Right lobe of liver (tissue), 6 donors: Measurements from ENCODE around the gene STBD1. TPM values are rescaled to one million over a fixed set of nuclear protein-coding genes. Genes with fewer than 3 reads are reported as not detected.

ENCODE experiments used
- ATAC-seq, 4 donors: fragments of 200-7000 bp; cut with Tn5 transposase; one replicate each; pipeline ENCODE4 v1.9.1; 2020; ENCODE audit warnings: mild to moderate bottlenecking in 4 of 4, moderate library complexity in 4 of 4
- DNase-seq, 3 donors: peaks; one replicate each; pipeline ENCODE4 v3.0.0-alpha.2; 2020
- H3K27ac ChIP-seq, 3 donors: fragments of 200-600 bp; one replicate each; pipeline ENCODE4 v1.8.0; 2022
- H3K27me3 ChIP-seq, 2 donors: fragments of 200-600 bp; one replicate each; pipeline ENCODE4 v1.8.0; 2022
- H3K36me3 ChIP-seq, 4 donors: fragments of 200-600 bp; sonication (generic) in 1 of 4; one replicate each; pipeline versions ENCODE4 v1.5.1 to v1.8.0; 2017 to 2022; ENCODE audit warnings: control low read depth in 1 of 4
- H3K4me1 ChIP-seq, 4 donors: fragments of 200-600 bp; sonication (generic) in 1 of 4; one replicate each; pipeline versions ENCODE4 v1.5.1 to v1.8.0; 2017 to 2022; ENCODE audit warnings: control low read depth in 1 of 4
- H3K4me3 ChIP-seq, 3 donors: fragments of 200-600 bp; one replicate each; pipeline ENCODE4 v1.8.0; 2022
- H3K9me3 ChIP-seq, 4 donors: fragments of 200-600 bp; sonication (generic) in 1 of 4; one replicate each; pipeline versions ENCODE4 v1.5.1 to v1.8.0; 2017 to 2022; ENCODE audit warnings: control low read depth in 1 of 4
- CTCF ChIP-seq, 4 donors: fragments of 200-600 bp in 3 of 4; fragments of 450-650 bp in 1 of 4; IDR thresholded peaks; one replicate each; pipeline versions ENCODE4 v1.5.1 to v1.8.0; 2016 to 2022; ENCODE audit warnings: antibody characterized with exemption in 4 of 4, mild to moderate bottlenecking in 2 of 4
- POLR2A ChIP-seq: fragments of 450-650 bp; IDR thresholded peaks from one replicate; pipeline ENCODE4 v1.6.1; 2017; ENCODE audit warnings: antibody characterized with exemption, mild to moderate bottlenecking
- WGBS: methylation state at CpG from one replicate; pipeline ENCODE4 v1.1.6; 2018; ENCODE audit warnings: low coverage, low lambda C conversion rate; ENCODE audit not compliant: insufficient coverage; ENCODE audit errors: missing lambda C conversion rate; 5-methylcytosine and 5-hydroxymethylcytosine counted together
- intact Hi-C, 2 donors: fragments of 100-400 bp; cut with DNase I; formaldehyde crosslinking; loops; one replicate each; pipeline versions ENCODE4 v1.11.2 to v1.14.1; 2022
- total RNA-seq, 6 experiments: library from RNA; depleted of rRNA in 2 of 6; stranded (reverse); fragments of >200 nt in 2 of 6; fragmentation: NEBNext Ultra II Directional in 3 of 6; extraction: Animal tissue kit (Norgen Biotek cat#: 25700) in 3 of 6; gene quantifications; one replicate each; pipeline versions ENCODE4 v1.1.0 to v1.2.4, GENCODE V29; 2016 to 2023
- donor health status: DM: no; HTN: yes; CAD: no.
- donor health status: DM: no; HTN: no; CAD: no.
- donor health status: DM: no; HTN: no; CAD: no.
- donor health status: DM: no; HTN: yes; CAD: no.
- donor health status: DM: no; HTN: yes; CAD: no.

Gene STBD1
- total RNA-seq, 6 experiments from 2014 or later = 16.3 to 53.5 (median 37.6) TPM

GRCh38 chr4:76334885-76335284 lies 28.4 kb downstream of the STBD1 start:
- no peaks in the 10 kb centered on the region for H3K9me3 ChIP-seq
- intact Hi-C loops = no loop called here
- no peaks in the 10 kb centered on the region for H3K27me3 ChIP-seq
- DNase-seq (no peak), ATAC-seq (no peak)
- H3K4me3 ChIP-seq = no peak overlapping the region
- H3K27ac ChIP-seq = no peak overlapping the region
- H3K36me3 ChIP-seq = no peaks in the 10 kb centered on the region
- 83% methylated on average over 3 of the region's 3 CpGs for WGBS
- no peak for TF ChIP-seq POLR2A
- TF ChIP-seq CTCF (IDR thresholded peaks at IDR 0.05) = no peak
- H3K4me1 ChIP-seq = no peaks in the 10 kb centered on the region

GRCh38 chr4:76339364-76339763 lies 32.8 kb downstream of the STBD1 start:
- WGBS = 33% methylated on average over 2 of the region's 2 CpGs
- no peak for TF ChIP-seq POLR2A
- TF ChIP-seq CTCF (IDR thresholded peaks at IDR 0.05) = no peak
- no peak for ATAC-seq
- no peak for DNase-seq
- Histone ChIP-seq H3K9me3 (no peaks in the 10 kb centered on the region), H3K4me3 (no peak overlapping the region), H3K27me3 (no peaks in the 10 kb centered on the region), H3K27ac (no peak overlapping the region), H3K4me1 (peaks cover 0 to 3% (median 0%) of the 10 kb centered on the region in 4 donors), H3K36me3 (no peaks in the 10 kb centered on the region)
- intact Hi-C loops = no loop called here

GRCh38 chr4:76341063-76341462 lies 34.5 kb downstream of the STBD1 start:
- ATAC-seq (peak in 1 of 4 donors; percentile 29), DNase-seq (no peak)
- intact Hi-C loops = no loop called here
- TF ChIP-seq CTCF (IDR thresholded peaks at IDR 0.05) = no peak
- no peak for TF ChIP-seq POLR2A
- Histone ChIP-seq H3K4me1 (peaks cover 0 to 3% (median 0%) of the 10 kb centered on the region in 4 donors), H3K27me3 (no peaks in the 10 kb centered on the region), H3K27ac (no peak overlapping the region), H3K4me3 (no peak overlapping the region), H3K9me3 (no peaks in the 10 kb centered on the region), H3K36me3 (no peaks in the 10 kb centered on the region)

- no peak for ATAC-seq
- no peak for DNase-seq
These were observed 35.7 kb downstream of the STBD1 start for GRCh38 chr4:76342191-76342590.

More at GRCh38 chr4:76342191-76342590, 35.7 kb downstream of the STBD1 start:
- 100% methylated on average over 1 of the region's 1 CpG for WGBS
- no peaks in the 10 kb centered on the region for H3K27me3 ChIP-seq
- H3K36me3 ChIP-seq = no peaks in the 10 kb centered on the region
- TF ChIP-seq CTCF (IDR thresholded peaks at IDR 0.05) (no peak), POLR2A (no peak)
- no peaks in the 10 kb centered on the region for H3K9me3 ChIP-seq
- H3K27ac ChIP-seq = no peak overlapping the region
- intact Hi-C loops = no loop called here
- no peak overlapping the region for H3K4me3 ChIP-seq
- H3K4me1 ChIP-seq = peaks cover 0 to 3% (median 0%) of the 10 kb centered on the region in 4 donors
